Osteoblast (primary cell): ENCODE measurements around the gene CLEC20A. TPM values are rescaled to one million over a fixed set of nuclear protein-coding genes. Genes with fewer than 3 reads are reported as not detected.

Experiments used
- DNase-seq: peaks from one replicate; pipeline ENCODE4 v3.0.0; 2011; ENCODE audit warnings: low spot score, mixed read lengths; ENCODE audit not compliant: insufficient read length; ENCODE audit errors: missing footprints
- H2AFZ ChIP-seq: 2 replicates; pipeline ENCODE4 v1.6.0; 2011; ENCODE audit warnings: mild to moderate bottlenecking, low read length
- H3K27ac ChIP-seq: 2 replicates; pipeline ENCODE4 v1.5.1; 2011; ENCODE audit warnings: mild to moderate bottlenecking, low read depth, low read length, moderate library complexity
- H3K27me3 ChIP-seq: 2 replicates; pipeline ENCODE4 v1.6.0; 2012; ENCODE audit warnings: mild to moderate bottlenecking, control low read depth, inconsistent platforms, low read length, moderate library complexity; ENCODE audit not compliant: insufficient read depth
- H3K36me3 ChIP-seq: 2 replicates; pipeline ENCODE4 v1.5.1; 2011; ENCODE audit warnings: mild to moderate bottlenecking, low read length, control low read depth, moderate library complexity; ENCODE audit not compliant: insufficient read depth
- H3K4me1 ChIP-seq: 2 replicates; pipeline ENCODE4 v1.5.1; 2011; ENCODE audit warnings: mild to moderate bottlenecking, low read length, control low read depth, moderate library complexity; ENCODE audit not compliant: insufficient read depth
- H3K4me2 ChIP-seq: 2 replicates; pipeline ENCODE4 v1.6.0; 2011; ENCODE audit warnings: mild to moderate bottlenecking, low read length; ENCODE audit not compliant: insufficient read depth
- H3K4me3 ChIP-seq: fragments of 200-600 bp; sonication (generic); 3 replicates; pipeline ENCODE4 v1.5.1; 2012; ENCODE audit warnings: mild to moderate bottlenecking, low read length, inconsistent platforms; ENCODE audit not compliant: insufficient read depth
- H3K79me2 ChIP-seq: 2 replicates; pipeline ENCODE4 v1.6.0; 2012; ENCODE audit warnings: mild to moderate bottlenecking, low read length, control low read depth, inconsistent platforms; ENCODE audit not compliant: insufficient read depth
- H3K9me3 ChIP-seq: 2 replicates; pipeline ENCODE4 v1.5.1; 2011; ENCODE audit warnings: low read depth, low read length, control low read depth
- H4K20me1 ChIP-seq: 2 replicates; pipeline ENCODE4 v1.6.0; 2012; ENCODE audit warnings: mild to moderate bottlenecking, low read length, control low read depth; ENCODE audit not compliant: insufficient read depth
- CTCF ChIP-seq: IDR thresholded peaks from 2 replicates; pipeline ENCODE4 v1.5.1; 2011; ENCODE audit warnings: mild to moderate bottlenecking, low read depth, low read length, moderate library complexity; ENCODE audit errors: extremely low read depth
- total RNA-seq: library from RNA; depleted of rRNA; stranded (reverse); fragments of >200 nt; gene quantifications from 2 replicates; pipeline ENCODE4 v1.2.3, GENCODE V29; 2012

The CLEC20A gene
- total RNA-seq, 1 donor = under 0.01 TPM

- no peak for TF ChIP-seq CTCF
- H3K27me3 ChIP-seq = no peaks in the 10 kb centered on the region
- no peak overlapping the region for H3K27ac ChIP-seq
- H3K36me3 ChIP-seq = peaks cover 31% of the 10 kb centered on the region
- DNase-seq = no peak
- no peaks in the 10 kb centered on the region for H4K20me1 ChIP-seq
- H3K4me3 ChIP-seq = no peak overlapping the region
- H3K4me2 ChIP-seq = no peak overlapping the region
- no peaks in the 10 kb centered on the region for H3K79me2 ChIP-seq
- no peaks in the 10 kb centered on the region for H3K9me3 ChIP-seq
- H2AFZ ChIP-seq = no peak overlapping the region
- peaks cover 5% of the 10 kb centered on the region for H3K4me1 ChIP-seq
These were observed 32.6 kb downstream of the CLEC20A start for GRCh38 chr1:178464141-178464540.

- peaks cover 5% of the 10 kb centered on the region for H3K4me1 ChIP-seq
- no peak overlapping the region for H3K27ac ChIP-seq
- DNase-seq = no peak
- no peak for TF ChIP-seq CTCF
- no peaks in the 10 kb centered on the region for H4K20me1 ChIP-seq
- H3K4me3 ChIP-seq = no peak overlapping the region
- peaks cover 33% of the 10 kb centered on the region for H3K36me3 ChIP-seq
- H3K27me3 ChIP-seq = no peaks in the 10 kb centered on the region
- H3K79me2 ChIP-seq = no peaks in the 10 kb centered on the region
- no peaks in the 10 kb centered on the region for H3K9me3 ChIP-seq
- H2AFZ ChIP-seq = no peak overlapping the region
- H3K4me2 ChIP-seq = no peak overlapping the region
These were observed 35.1 kb downstream of the CLEC20A start for GRCh38 chr1:178461701-178462100.

- no peaks in the 10 kb centered on the region for H3K9me3 ChIP-seq
- peaks cover 5% of the 10 kb centered on the region for H3K4me1 ChIP-seq
- H3K36me3 ChIP-seq = peaks cover 32% of the 10 kb centered on the region
- TF ChIP-seq CTCF = no peak
- H3K27me3 ChIP-seq = no peaks in the 10 kb centered on the region
- DNase-seq = no peak
- no peak overlapping the region for H3K4me3 ChIP-seq
- H4K20me1 ChIP-seq = no peaks in the 10 kb centered on the region
- no peak overlapping the region for H3K4me2 ChIP-seq
- no peak overlapping the region for H3K27ac ChIP-seq
- no peak overlapping the region for H2AFZ ChIP-seq
- no peaks in the 10 kb centered on the region for H3K79me2 ChIP-seq
These were observed 35.7 kb downstream of the CLEC20A start for GRCh38 chr1:178461104-178461503.

- no peak for TF ChIP-seq CTCF
These were observed 38.6 kb downstream of the CLEC20A start for GRCh38 chr1:178458203-178458602.

More at GRCh38 chr1:178458203-178458602, 38.6 kb downstream of the CLEC20A start:
- no peaks in the 10 kb centered on the region for H3K9me3 ChIP-seq
- H3K27ac ChIP-seq = no peak overlapping the region
- H3K79me2 ChIP-seq = no peaks in the 10 kb centered on the region
- no peaks in the 10 kb centered on the region for H3K27me3 ChIP-seq
- no peaks in the 10 kb centered on the region for H3K4me1 ChIP-seq
- DNase-seq = no peak
- no peak overlapping the region for H3K4me2 ChIP-seq
- no peak overlapping the region for H2AFZ ChIP-seq
- no peak overlapping the region for H3K4me3 ChIP-seq
- H3K36me3 ChIP-seq = peaks cover 30% of the 10 kb centered on the region
- no peaks in the 10 kb centered on the region for H4K20me1 ChIP-seq
